IMR-90 (cell line): ENCODE measurements around the gene PLEKHA8. TPM values are rescaled to one million over a fixed set of nuclear protein-coding genes. Genes with fewer than 3 reads are reported as not detected.
A peak's percentile ranks its signal among the peaks of the same experiment; 100 is the strongest.

Experiments used
- ATAC-seq: fragments of 200-7000 bp; cut with Tn5 transposase; 2 replicates; pipeline ENCODE4 v1.9.1; 2020; ENCODE audit warnings: low read depth, mild to moderate bottlenecking, moderate library complexity
- BruUV-seq: library from RNA; stranded (reverse); fragments of 400-500 nt; replicated peaks from 2 replicates; lab custom pipeline; 2021; lab: Mats Ljungman, UMichigan
- CTCF ChIA-PET: fragments of 300-600 bp; formaldehyde crosslinking; extraction: SDS; loops from one replicate; lab custom pipeline; 2021; ENCODE audit warnings: antibody characterized with exemption; lab: Yijun Ruan, JAX
- POLR2A ChIA-PET: fragments of 300-600 bp; sonication (Branson Sonifier 250); formaldehyde crosslinking; loops from one replicate; lab custom pipeline; 2022; ENCODE audit warnings: antibody characterized with exemption; ENCODE audit not compliant: unreplicated experiment; lab: Charles Lee
- DNase-seq: peaks from one replicate; pipeline ENCODE4 v3.0.0; 2013
- H2AFZ ChIP-seq: replicated peaks from 2 replicates; pipeline ENCODE3; 2013; ENCODE audit warnings: low read length, mild to moderate bottlenecking; ENCODE audit not compliant: poor library complexity
- H2AK5ac ChIP-seq: 2 replicates; pipeline ENCODE4 v1.6.1; 2013; ENCODE audit warnings: low read depth, low read length, inconsistent platforms
- H2AK9ac ChIP-seq: replicated peaks from 2 replicates; pipeline ENCODE3; 2013; ENCODE audit warnings: mild to moderate bottlenecking, low read depth, low read length, moderate library complexity; ENCODE audit not compliant: poor library complexity
- H2BK120ac ChIP-seq: 2 replicates; pipeline ENCODE4 v1.6.1; 2013; ENCODE audit warnings: low read depth, low read length, inconsistent platforms
- H2BK15ac ChIP-seq: 3 replicates; pipeline ENCODE4 v1.6.1; 2013; ENCODE audit warnings: low read depth, low read length, inconsistent platforms
- H2BK20ac ChIP-seq: 2 replicates; pipeline ENCODE4 v1.6.1; 2013; ENCODE audit warnings: low read depth, mild to moderate bottlenecking, inconsistent platforms, low read length, moderate library complexity
- H2BK5ac ChIP-seq: 2 replicates; pipeline ENCODE4 v1.6.1; 2013; ENCODE audit warnings: mild to moderate bottlenecking, low read depth, low read length, inconsistent platforms; ENCODE audit not compliant: poor library complexity, severe bottlenecking
- H3K14ac ChIP-seq: replicated peaks from 2 replicates; pipeline ENCODE4 v1.6.1; 2013; ENCODE audit warnings: low read depth, low read length, inconsistent platforms
- H3K18ac ChIP-seq: 2 replicates; pipeline ENCODE4 v1.6.1; 2013; ENCODE audit warnings: low read depth, low read length, control low read depth
- H3K23ac ChIP-seq: 2 replicates; pipeline ENCODE4 v1.6.1; 2013; ENCODE audit warnings: low read depth, low read length, inconsistent platforms
- H3K27ac ChIP-seq: 2 replicates; pipeline ENCODE4 v1.5.1; 2013; ENCODE audit warnings: mild to moderate bottlenecking, control low read depth, low read length; ENCODE audit not compliant: insufficient read depth
- H3K27me3 ChIP-seq: 2 replicates; pipeline ENCODE4 v1.6.1; 2013; ENCODE audit warnings: low read length; ENCODE audit not compliant: control insufficient read depth, insufficient read depth
- H3K36me3 ChIP-seq: 2 replicates; pipeline ENCODE4 v1.6.1; 2013; ENCODE audit warnings: low read length, mixed read lengths; ENCODE audit not compliant: control insufficient read depth, insufficient read depth
- H3K4ac ChIP-seq: 2 replicates; pipeline ENCODE4 v1.6.1; 2013; ENCODE audit warnings: low read depth, low read length, inconsistent platforms
- H3K4me1 ChIP-seq: 2 replicates; pipeline ENCODE4 v1.6.1; 2013; ENCODE audit warnings: low read length, mixed read lengths; ENCODE audit not compliant: control insufficient read depth, insufficient read depth
- H3K4me2 ChIP-seq: 2 replicates; pipeline ENCODE4 v1.6.1; 2013; ENCODE audit warnings: low read depth, mild to moderate bottlenecking, control low read depth, low read length, moderate library complexity
- H3K4me3 ChIP-seq: 2 replicates; pipeline ENCODE4 v1.5.1; 2013; ENCODE audit warnings: low read depth, mild to moderate bottlenecking, control low read depth, low read length, moderate library complexity; ENCODE audit not compliant: insufficient read depth
- H3K56ac ChIP-seq: 2 replicates; pipeline ENCODE4 v1.6.1; 2013; ENCODE audit warnings: low read length, inconsistent platforms; ENCODE audit not compliant: insufficient read depth; ENCODE audit errors: extremely low read depth
- H3K79me1 ChIP-seq, 2 experiments: 2 replicates each; pipeline ENCODE4 v1.6.1; 2013; ENCODE audit warnings: low read length in 2 of 2, inconsistent platforms in 1 of 2, low read depth in 1 of 2
- H3K9ac ChIP-seq: 2 replicates; pipeline ENCODE4 v1.6.1; 2013; ENCODE audit warnings: low read depth, low read length, control low read depth
- H3K9me1 ChIP-seq: 2 replicates; pipeline ENCODE4 v1.6.1; 2013; ENCODE audit warnings: low read length, inconsistent platforms; ENCODE audit not compliant: insufficient read depth
- H3K9me3 ChIP-seq: 2 replicates; pipeline ENCODE4 v1.6.1; 2013; ENCODE audit warnings: low read length; ENCODE audit not compliant: control insufficient read depth, insufficient read depth
- H4K20me1 ChIP-seq: 2 replicates; pipeline ENCODE4 v1.6.1; 2013; ENCODE audit warnings: low read length, inconsistent platforms; ENCODE audit not compliant: insufficient read depth
- H4K5ac ChIP-seq: 2 replicates; pipeline ENCODE4 v1.6.1; 2013; ENCODE audit warnings: mild to moderate bottlenecking, low read depth, low read length, control low read depth
- H4K8ac ChIP-seq, 2 experiments: 2 replicates each; pipeline ENCODE4 v1.6.1; 2013; ENCODE audit warnings: low read depth in 2 of 2, low read length in 2 of 2, control low read depth in 1 of 2, inconsistent platforms in 1 of 2
- H4K91ac ChIP-seq: 2 replicates; pipeline ENCODE4 v1.6.1; 2013; ENCODE audit warnings: low read depth, low read length, inconsistent platforms; ENCODE audit not compliant: insufficient read depth
- BHLHE40 ChIP-seq: fragments of 150-350 bp; IDR thresholded peaks from 2 replicates; pipeline ENCODE4 v1.6.1; 2016; ENCODE audit warnings: mild to moderate bottlenecking, low read depth, low read length
- CEBPB ChIP-seq: IDR thresholded peaks from 2 replicates; pipeline ENCODE4 v1.6.1; 2012; ENCODE audit warnings: low read depth, low read length, improper control_type of control experiment
- CTCF ChIP-seq: conservative IDR thresholded peaks from 2 replicates; pipeline ENCODE4 v1.5.1; 2012; ENCODE audit warnings: mild to moderate bottlenecking, low read depth, low read length, improper control_type of control experiment
- FOS ChIP-seq: fragments of 150-350 bp; IDR thresholded peaks from 2 replicates; pipeline ENCODE4 v1.6.1; 2016; ENCODE audit warnings: low read depth, low read length
- RAD21 ChIP-seq: IDR thresholded peaks from 2 replicates; pipeline ENCODE4 v1.6.1; 2012; ENCODE audit warnings: low read length, improper control_type of control experiment
- SMC3 ChIP-seq: fragments of 150-350 bp; IDR thresholded peaks from 2 replicates; pipeline ENCODE4 v1.6.1; 2016; ENCODE audit warnings: low read depth, mild to moderate bottlenecking, antibody characterized with exemption, low read length, moderate library complexity
- WGBS, 2 experiments: methylation state at CpG; one replicate each; pipeline versions ENCODE4 v1.1.5 to v1.1.7; 2013; ENCODE audit warnings: missing lambda C conversion rate in 2 of 2; ENCODE audit not compliant: insufficient read length in 1 of 2; ENCODE audit errors: extremely low coverage in 2 of 2; 5-methylcytosine and 5-hydroxymethylcytosine counted together
- dilution Hi-C: fragments of 300-500 bp; cut with HindIII; formaldehyde crosslinking; loops from one replicate; pipeline ENCODE4 v1.14.3; 2018; ENCODE audit warnings: low sequenced_read_pairs; ENCODE audit not compliant: unreplicated experiment
- in situ Hi-C: fragments of 300-500 bp; cut with MboI; formaldehyde crosslinking; loops from 3 replicates; pipeline ENCODE4 v1.14.3; 2019; ENCODE audit warnings: low sequenced_read_pairs, inconsistent platforms, mixed read lengths
- intact Hi-C: fragments of 100-400 bp; cut with micrococcal nuclease; formaldehyde crosslinking; loops from 2 replicates; pipeline ENCODE4 v1.10.0; 2022
- polyA plus RNA-seq, 3 experiments: library from polyadenylated mRNA; depleted of rRNA; stranded (reverse); fragments of >200 nt; gene quantifications; 2 replicates each; pipeline ENCODE4 v1.2.3, GENCODE V29; 2012; ENCODE audit warnings: low replicate concordance in 1 of 3
- total RNA-seq: library from RNA; depleted of rRNA; stranded (reverse); fragments of >200 nt; gene quantifications from 2 replicates; pipeline ENCODE4 v1.2.3, GENCODE V29; 2012

PLEKHA8 gene
- total and polyA plus RNA-seq, 2 of the 4 experiments (the other 2 are of a cell fraction), result 3.6 to 9.7 TPM

- ATAC-seq (peak; percentile 87), DNase-seq (peak; percentile 89)
- no peaks in the 10 kb centered on the region for H3K79me1 ChIP-seq
- H3K23ac ChIP-seq, result no peak overlapping the region
- H4K5ac ChIP-seq, result no peak overlapping the region
- dilution Hi-C loops (no loop called here), intact Hi-C loops (no loop called here), in situ Hi-C loops (no loop called here)
- WGBS, 2 experiments, result 29% methylated on average over 6 of the region's 13 CpGs; no CpG with 5 or more reads in 1 of the 2 experiments
- BruUV-seq, result no TSS peak
- H3K56ac ChIP-seq, result no peak overlapping the region
- H3K9me3 ChIP-seq, result no peaks in the 10 kb centered on the region
- H3K36me3 ChIP-seq, result no peaks in the 10 kb centered on the region
- 0 out of 4 replicates have a peak overlapping the region, but pooled peaks of 1 of the 2 experiments have one; percentile 24 for H4K8ac ChIP-seq
- no peak overlapping the region for H2BK5ac ChIP-seq
- H2BK20ac ChIP-seq, result no peak overlapping the region
- H2AFZ ChIP-seq, result peak overlapping the region; percentile 81
- no peaks in the 10 kb centered on the region for H3K27me3 ChIP-seq
- no peak overlapping the region for H3K9ac ChIP-seq
- H4K20me1 ChIP-seq, result 0 out of 2 replicates have a peak, but pooled peaks cover 3% of the 10 kb centered on the region
- ChIA-PET POLR2A (no interaction called here), CTCF (interaction anchor here (0.6 to 1.7 kb wide), 8 partner anchors 8 to 1849 kb away, joined by 3 to 5 read pairs (median 3); partner anchors contain the start of gene MTURN)
- TF ChIP-seq CTCF (peak; percentile 43), FOS (no peak), CEBPB (no peak), BHLHE40 (no peak), RAD21 (peak; percentile 49), SMC3 (peak; percentile 17; the same call in 1 of the 2 replicates)
- 0 out of 2 replicates have a peak overlapping the region, but pooled peaks have one; percentile 22 for H3K4ac ChIP-seq
- no peak overlapping the region for H2BK120ac ChIP-seq
- peak overlapping the region; percentile 18; the same call in 1 of the 2 replicates for H3K4me2 ChIP-seq
- peaks cover 19% of the 10 kb centered on the region for H3K4me1 ChIP-seq
- no peak overlapping the region for H2AK9ac ChIP-seq
- no peak overlapping the region for H3K18ac ChIP-seq
- peaks cover 9% of the 10 kb centered on the region; the same call in 1 of the 2 replicates for H3K9me1 ChIP-seq
- no peak overlapping the region for H3K14ac ChIP-seq
- H2AK5ac ChIP-seq, result no peak overlapping the region
- no peak overlapping the region for H2BK15ac ChIP-seq
- no peak overlapping the region for H4K91ac ChIP-seq
- no peak overlapping the region for H3K4me3 ChIP-seq
- H3K27ac ChIP-seq, result no peak overlapping the region
These were observed 145.1 kb downstream of the PLEKHA8 start for GRCh38 chr7:30173058-30173897.
